Measurements from ENCODE around the gene SDSL.

The SDSL gene

GRCh38 chr12:113396828-113397496, 25.2 kb upstream of the SDSL start:
- DNase-seq: no peak

- DNase-seq: no peak
These were observed 24.5 kb upstream of the SDSL start for GRCh38 chr12:113397497-113398197.

DNA sequence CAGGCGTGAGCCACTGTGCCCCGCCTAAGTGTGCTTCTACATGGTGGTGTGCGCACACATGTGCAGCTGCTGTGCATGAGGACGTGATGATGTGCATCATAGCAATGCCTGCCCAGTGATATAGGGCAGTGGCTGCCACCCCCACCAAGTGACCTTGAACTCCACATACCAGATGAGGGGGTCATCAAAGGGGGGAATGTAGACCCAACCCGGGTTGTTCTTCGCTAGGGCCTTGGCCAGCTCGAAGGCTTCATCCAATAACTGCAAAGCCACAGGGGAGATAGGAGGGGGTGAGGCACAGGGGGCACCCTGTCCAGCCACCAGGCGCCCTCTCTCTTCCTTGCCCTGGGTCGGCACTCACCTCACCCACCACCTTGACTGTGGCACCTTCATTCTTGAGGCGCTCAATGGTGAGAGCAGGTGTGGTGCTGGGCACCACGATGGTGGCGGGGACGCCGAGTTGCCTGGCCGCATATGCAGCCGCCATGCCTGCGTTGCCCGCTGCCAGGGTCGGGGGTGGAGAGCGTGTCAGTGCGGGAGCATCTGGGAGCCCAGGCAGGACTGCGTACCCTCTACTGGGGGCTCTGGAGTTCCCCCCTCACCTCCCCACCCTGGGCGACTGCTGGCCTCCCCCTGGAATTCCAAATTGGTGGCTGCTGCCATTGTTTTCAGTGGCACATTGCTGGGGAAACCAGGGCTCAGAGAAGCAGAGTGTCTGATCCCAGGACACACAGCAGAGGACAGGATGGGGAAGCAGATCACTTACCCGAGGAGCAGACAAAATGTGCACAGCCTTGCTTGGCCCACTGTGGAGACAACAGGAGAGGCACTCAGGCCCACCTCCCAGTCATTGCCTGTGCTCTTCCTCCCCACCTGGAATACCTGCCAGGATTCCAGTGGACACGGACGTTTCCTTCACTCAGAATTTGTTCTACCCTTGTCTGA, 23.6 kb upstream of the SDSL start:
- DNase-seq: no peak

- no peak for DNase-seq
These were observed 22.7 kb upstream of the SDSL start for GRCh38 chr12:113399490-113399889.

- DNase-seq: no peak
These were observed 21.8 kb upstream of the SDSL start for GRCh38 chr12:113400362-113400761.

DNA sequence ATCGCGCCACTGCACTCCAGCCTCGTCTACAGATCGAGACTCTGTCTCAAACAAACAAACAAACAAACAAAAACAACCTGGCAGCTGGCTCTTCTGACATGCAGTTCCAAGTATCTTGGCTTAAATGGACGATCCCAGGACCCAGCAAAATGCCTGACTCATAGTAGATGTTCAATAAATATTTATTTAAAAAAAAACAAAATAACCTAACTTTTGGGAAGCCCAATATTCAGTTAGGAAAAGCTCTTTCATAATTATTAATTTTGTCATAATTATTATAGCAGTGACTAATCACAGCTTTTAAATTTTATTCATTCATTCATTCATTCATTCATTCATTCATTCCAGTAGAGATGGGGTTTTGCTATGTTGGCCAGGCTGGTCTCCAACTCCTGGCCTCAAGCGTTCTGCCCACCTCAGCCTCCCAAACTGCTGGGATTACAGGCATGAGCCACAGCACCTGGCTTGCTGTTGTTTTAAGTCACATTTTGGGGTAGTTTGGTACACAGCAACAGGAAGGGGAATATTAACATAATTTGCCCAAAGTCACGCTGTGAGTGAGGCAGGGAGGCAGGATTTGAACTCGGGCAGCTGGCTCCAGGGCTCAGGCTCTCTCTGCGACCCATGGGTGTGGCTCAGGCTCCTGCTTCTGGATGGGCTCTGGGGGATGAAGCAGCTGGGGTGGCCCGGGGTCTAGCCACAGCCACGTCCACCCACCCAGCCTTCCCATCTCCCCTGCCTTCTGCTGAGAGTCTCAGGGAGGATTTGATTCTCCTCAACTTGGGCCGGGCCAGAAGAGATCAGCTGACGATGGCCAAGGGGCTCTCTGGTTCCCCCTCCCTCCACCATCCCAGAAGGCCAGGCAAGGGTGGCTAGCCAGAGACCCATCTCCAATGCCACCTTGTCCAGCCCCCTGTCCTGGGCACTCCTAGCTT, 20.8 kb upstream of the SDSL start:
- no peak for DNase-seq

DNA sequence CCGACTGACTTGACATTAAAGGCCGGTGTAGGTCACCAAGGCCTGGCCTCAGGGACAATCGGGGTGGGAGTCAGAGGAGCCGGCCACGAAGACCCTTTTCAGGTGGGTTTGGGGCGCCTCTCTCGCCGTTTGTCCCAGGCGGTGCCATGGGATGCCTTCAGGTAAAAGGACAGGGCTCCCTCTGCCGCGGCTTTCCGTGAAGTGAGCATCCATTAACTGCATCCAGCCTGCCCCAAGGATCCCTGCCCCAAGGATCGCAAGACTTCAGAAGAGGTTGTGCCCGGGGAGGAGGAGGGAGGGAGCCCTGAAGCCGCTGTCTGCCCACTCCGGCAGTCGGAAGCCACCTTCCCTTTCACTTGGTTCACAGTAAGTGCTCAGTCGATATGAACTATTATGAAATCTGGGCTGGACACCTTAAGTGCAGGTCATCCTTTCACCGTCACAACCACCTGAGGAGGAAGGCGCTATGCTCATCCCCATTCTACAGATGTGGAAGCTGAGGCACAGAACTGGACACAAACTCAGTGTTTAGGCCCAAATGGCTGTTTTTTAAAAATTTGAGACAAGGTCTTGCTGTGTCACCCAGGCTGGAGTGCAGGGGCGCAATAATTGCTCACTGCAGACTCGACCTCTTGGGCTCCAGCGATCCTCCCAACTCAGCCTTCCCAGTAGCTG, 19.5 kb upstream of the SDSL start:
- no peak for DNase-seq

GRCh38 chr12:113403435-113404415, 18.5 kb upstream of the SDSL start, which contains the start of gene SDS:
Gene SDS (minus strand): TSS chr12:113403887. CDS start chr12:113399708, 4,179 bp downstream.
- DNase-seq: no peak

DNA sequence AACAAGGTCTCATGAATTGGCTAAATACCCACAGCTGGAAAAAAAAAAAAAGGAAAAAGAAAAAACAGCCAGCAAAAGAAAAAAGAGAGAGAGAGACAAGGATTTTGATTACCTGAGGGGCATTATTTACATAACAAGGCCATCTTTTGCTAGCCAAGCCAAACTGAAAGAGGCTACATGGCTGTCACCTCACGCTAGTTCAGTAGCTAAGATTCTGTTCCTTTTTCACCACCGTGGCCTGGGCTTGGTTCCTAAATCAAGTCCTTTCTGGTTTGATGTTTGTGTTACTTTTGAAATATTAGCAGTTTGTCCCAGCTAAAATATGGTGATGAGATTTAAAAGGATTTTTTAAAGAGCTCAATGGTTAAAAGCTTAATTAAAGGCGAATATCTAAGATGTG, 16.5 kb upstream of the SDSL start:
- DNase-seq: no peak

- DNase-seq: no peak
These were observed 14.1 kb upstream of the SDSL start for GRCh38 chr12:113407931-113408600.

GRCh38 chr12:113408756-113409298, 13.4 kb upstream of the SDSL start:
- no peak for DNase-seq

DNA sequence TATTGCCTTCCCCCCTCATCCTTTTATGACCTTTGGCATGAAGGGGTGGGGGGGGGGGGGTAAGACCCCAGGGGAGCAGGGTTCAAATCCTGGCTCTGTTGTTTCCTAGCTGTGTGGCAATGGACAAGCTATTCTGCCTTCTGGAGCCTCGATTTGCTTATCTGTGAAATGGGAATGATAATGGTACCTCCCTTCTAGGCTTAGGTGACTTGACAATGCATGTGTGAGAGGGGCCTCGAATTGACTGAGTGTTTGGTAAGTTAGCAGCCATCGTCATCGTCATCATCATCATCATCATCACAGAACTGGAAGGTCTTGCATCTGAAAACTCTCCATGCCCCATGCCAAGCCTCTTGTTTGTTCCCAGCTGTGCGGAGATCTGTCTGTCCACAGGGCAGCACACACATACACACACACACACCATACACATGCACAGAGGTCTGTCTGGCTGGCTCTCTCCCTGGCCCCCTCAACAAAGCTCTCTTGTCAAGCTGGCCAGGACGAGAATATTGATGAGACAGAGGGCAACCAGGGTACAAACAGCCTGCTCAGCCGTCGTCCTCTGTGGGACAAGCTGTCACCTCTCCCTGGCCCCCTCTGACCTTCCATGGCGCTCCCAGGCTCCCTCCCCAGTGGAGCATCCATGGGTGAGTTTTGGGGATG, 12.6 kb upstream of the SDSL start:
- no peak for DNase-seq

DNA sequence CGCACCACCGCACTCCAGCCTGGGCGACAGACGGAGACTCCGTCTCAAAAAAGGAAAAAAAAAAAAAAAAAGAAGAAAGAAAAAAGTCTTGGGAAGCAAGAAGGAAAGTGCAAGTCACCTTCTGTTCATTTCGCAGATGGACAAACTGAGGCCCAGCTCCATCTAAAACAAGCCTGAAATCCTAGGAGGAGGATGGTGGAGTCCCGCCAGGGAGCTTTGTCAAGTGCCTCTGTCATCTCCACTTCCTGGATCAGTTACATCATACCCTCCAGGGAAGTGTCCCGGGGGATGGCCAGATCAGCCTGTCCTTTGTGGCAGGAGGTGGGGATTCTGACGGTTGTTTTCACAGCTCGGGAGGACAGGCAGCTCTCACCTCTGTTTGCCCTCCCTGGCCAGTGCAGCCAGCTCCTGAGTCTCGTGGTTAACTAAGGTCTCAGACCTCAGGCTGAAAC, 8.7 kb upstream of the SDSL start:
- no peak for DNase-seq

DNA sequence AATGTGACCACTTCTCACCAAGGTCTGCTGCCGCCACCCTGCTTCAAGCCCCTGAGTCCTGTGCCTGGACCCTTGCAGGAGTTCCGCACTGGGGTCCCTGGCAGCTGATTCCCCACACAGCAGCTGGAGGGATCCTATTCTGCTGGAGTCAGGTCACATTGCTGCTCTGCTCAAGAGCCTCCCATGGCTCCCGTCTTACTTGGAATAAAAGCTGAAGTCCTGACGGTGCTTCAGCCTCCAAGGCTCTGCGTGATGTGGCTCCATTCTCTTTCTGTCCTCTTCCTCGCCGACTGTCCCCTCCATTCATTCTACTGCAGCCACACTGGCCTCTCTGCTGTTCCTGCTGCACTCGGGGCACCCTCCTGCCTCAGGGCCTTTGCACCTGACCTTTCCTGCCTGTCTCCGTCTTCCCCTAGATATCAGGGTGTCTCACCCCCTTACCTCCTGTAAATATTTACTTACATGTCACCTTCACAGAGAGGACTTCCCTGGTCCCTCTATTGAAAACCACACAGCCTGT, 7.6 kb upstream of the SDSL start:
- no peak for DNase-seq

DNA sequence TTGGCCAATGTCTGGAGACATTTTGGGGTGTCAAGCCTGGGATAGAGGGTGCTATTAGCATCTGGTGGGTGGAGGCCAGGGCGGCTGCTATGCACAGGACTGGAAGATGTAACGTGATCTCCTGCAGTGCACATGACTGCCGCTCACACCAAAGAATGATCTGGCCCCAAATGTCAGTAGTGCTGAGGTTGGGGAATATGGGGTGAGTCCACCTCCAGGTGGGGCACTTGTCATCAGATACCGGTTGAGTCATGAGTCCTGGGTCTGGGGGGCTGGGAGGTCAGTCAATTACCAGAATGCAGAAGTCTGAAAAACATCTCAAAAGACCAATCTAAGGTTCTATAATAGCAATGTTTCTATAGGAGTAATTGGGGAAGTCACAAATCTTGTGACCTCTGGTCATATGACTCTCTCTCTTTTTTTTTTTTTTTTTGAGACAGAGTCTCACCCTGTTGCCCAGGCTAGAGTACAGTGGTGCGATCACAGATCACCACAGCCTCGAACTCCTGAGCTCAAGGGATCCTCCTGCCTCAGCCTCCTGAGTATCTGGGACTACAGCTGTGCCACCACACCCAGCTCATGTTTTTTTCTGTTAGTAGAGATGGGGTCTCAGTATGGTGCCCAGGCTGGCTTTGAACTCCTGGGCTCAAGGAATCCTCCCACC, 6.0 kb upstream of the SDSL start:
- DNase-seq: no peak

- no peak for DNase-seq
These were observed 3.8 kb upstream of the SDSL start for GRCh38 chr12:113418213-113418879.

DNA sequence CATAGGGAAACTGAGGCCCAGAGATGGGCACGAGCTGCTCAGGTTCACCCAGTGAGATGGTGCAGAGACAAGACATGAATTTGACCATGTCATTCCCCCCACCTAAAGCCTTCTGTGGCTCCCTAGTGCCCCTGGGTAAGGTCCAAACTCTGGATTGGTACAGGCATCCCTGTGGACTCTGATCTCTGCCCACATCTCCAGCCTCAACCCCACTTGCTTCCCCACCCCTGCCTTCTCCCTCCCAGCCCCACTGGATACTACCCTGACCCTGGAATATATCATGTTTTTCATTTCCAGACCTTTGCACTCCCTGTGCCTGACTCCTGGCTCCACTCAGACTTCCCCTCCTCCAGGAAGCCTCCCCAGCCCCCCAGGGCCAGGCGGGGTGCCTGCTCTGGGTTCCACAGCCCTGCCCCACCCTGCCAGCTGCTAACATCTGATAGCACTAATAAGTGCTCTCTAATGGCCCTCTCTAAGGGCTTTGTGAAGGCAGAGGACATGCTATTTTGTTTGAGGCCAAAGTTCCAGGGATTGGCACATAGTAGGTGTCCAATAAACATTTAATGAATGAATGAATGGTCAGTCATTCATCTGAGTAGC, 1.1 kb upstream of the SDSL start:
- no peak for DNase-seq

Measured in activated CD4-positive, alpha-beta T cell treated with anti-CD3 and anti-CD28 coated beads, Interleukin-10, Interleukin-2, amounts not matched to agents 100 ng/mL and 50 ng/mL, durations not matched to agents 16 hours and 8 hours (primary cell).